SK-N-SH treated with all-trans-retinoic acid at 6 μM for 48 hours (cell line): ENCODE measurements around the gene ANAPC2.

Source experiments
- ATAC-seq: fragments of 200-7000 bp; cut with Tn5 transposase; 3 replicates; pipeline ENCODE4 v1.9.1; 2020; ENCODE audit warnings: mild to moderate bottlenecking, moderate library complexity
- ARNTL ChIP-seq: fragments of 450-650 bp; formaldehyde crosslinking; IDR thresholded peaks from 2 replicates; pipeline ENCODE4 v1.5.0; 2020; ENCODE audit warnings: low read depth, mild to moderate bottlenecking, moderate library complexity, borderline replicate concordance
- BACH2 ChIP-seq: fragments of 250-450 bp; sonication (Bioruptor Pico); IDR thresholded peaks from 2 replicates; pipeline ENCODE4 v1.9.0; 2021; ENCODE audit warnings: mild to moderate bottlenecking, borderline replicate concordance
- CSDC2 ChIP-seq: fragments of 250-450 bp; sonication (Bioruptor Pico); IDR thresholded peaks from 2 replicates; pipeline ENCODE4 v1.5.0; 2020; ENCODE audit warnings: mild to moderate bottlenecking, moderate library complexity
- ESRRG ChIP-seq: fragments of 250-450 bp; sonication (Bioruptor Pico); IDR thresholded peaks from 2 replicates; pipeline ENCODE4 v1.6.1; 2021; ENCODE audit warnings: mild to moderate bottlenecking
- GLIS3 ChIP-seq: fragments of 250-450 bp; sonication (Bioruptor Pico); IDR thresholded peaks from 2 replicates; pipeline ENCODE4 v1.5.0; 2020; ENCODE audit warnings: mild to moderate bottlenecking, moderate library complexity
- ISL1 ChIP-seq: fragments of 250-450 bp; sonication (Bioruptor Pico); IDR thresholded peaks from 2 replicates; pipeline ENCODE4 v2.1.2; 2022; ENCODE audit warnings: mild to moderate bottlenecking, moderate library complexity
- OSR1 ChIP-seq: fragments of 250-450 bp; sonication (Bioruptor Pico); IDR thresholded peaks from 2 replicates; pipeline ENCODE4 v1.8.0; 2022; ENCODE audit warnings: moderate library complexity, mild to moderate bottlenecking, inconsistent platforms
- PPARA ChIP-seq: fragments of 250-450 bp; sonication (Bioruptor Pico); IDR thresholded peaks from 2 replicates; pipeline ENCODE4 v1.5.0; 2020; ENCODE audit warnings: mild to moderate bottlenecking, borderline replicate concordance
- RARB ChIP-seq: fragments of 250-450 bp; sonication (Bioruptor Pico); IDR thresholded peaks from 2 replicates; pipeline ENCODE4 v1.8.0; 2021; ENCODE audit warnings: mild to moderate bottlenecking, moderate library complexity
- SNAI2 ChIP-seq: fragments of 250-450 bp; sonication (Bioruptor Pico); IDR thresholded peaks from 2 replicates; pipeline ENCODE4 v1.5.0; 2020; ENCODE audit warnings: mild to moderate bottlenecking, moderate library complexity
- TCF4 ChIP-seq: fragments of 250-450 bp; sonication (Bioruptor Pico); IDR thresholded peaks from 2 replicates; pipeline ENCODE4 v1.8.0; 2021; ENCODE audit warnings: mild to moderate bottlenecking, moderate library complexity, borderline replicate concordance
- TOX ChIP-seq: fragments of 250-450 bp; sonication (Bioruptor Pico); IDR thresholded peaks from 2 replicates; pipeline ENCODE4 v1.8.0; 2021; ENCODE audit warnings: mild to moderate bottlenecking, moderate library complexity, borderline replicate concordance
- ZC3H10 ChIP-seq: fragments of 250-450 bp; sonication (Bioruptor Pico); IDR thresholded peaks from 2 replicates; pipeline ENCODE4 v1.5.1; 2021; ENCODE audit warnings: mild to moderate bottlenecking, moderate library complexity
- ZFP3 ChIP-seq: fragments of 250-450 bp; sonication (Bioruptor Pico); IDR thresholded peaks from 2 replicates; pipeline ENCODE4 v1.5.0; 2020; ENCODE audit warnings: mild to moderate bottlenecking, moderate library complexity
- ZFP30 ChIP-seq: fragments of 450-650 bp; formaldehyde crosslinking; IDR thresholded peaks from 2 replicates; pipeline ENCODE4 v1.5.0; 2022; ENCODE audit warnings: mild to moderate bottlenecking, moderate library complexity
- ZNF565 ChIP-seq: fragments of 450-650 bp; formaldehyde crosslinking; conservative IDR thresholded peaks from 2 replicates; pipeline ENCODE4 v1.5.0; 2020; ENCODE audit warnings: low read depth, mild to moderate bottlenecking, moderate library complexity
- ZNF70 ChIP-seq: fragments of 450-650 bp; formaldehyde crosslinking; IDR thresholded peaks from 2 replicates; pipeline ENCODE4 v1.5.0; 2020; ENCODE audit warnings: mild to moderate bottlenecking, moderate library complexity
- ZNF8 ChIP-seq: fragments of 450-650 bp; formaldehyde crosslinking; IDR thresholded peaks from 2 replicates; pipeline ENCODE4 v1.5.0; 2020; ENCODE audit warnings: mild to moderate bottlenecking, moderate library complexity
- TF ChIP-seq, protein P1 (sequence below): fragments of 250-450 bp; sonication (Bioruptor Pico); IDR thresholded peaks from 2 replicates; pipeline ENCODE4 v1.5.1; 2021; ENCODE audit warnings: mild to moderate bottlenecking, moderate library complexity
- TF ChIP-seq, protein P2 (sequence below): fragments of 250-450 bp; sonication (Bioruptor Pico); IDR thresholded peaks from 2 replicates; pipeline ENCODE4 v1.8.0; 2021; ENCODE audit warnings: low read depth, mild to moderate bottlenecking, moderate library complexity, borderline replicate concordance
- TF ChIP-seq, protein P3 (sequence below): fragments of 250-450 bp; sonication (Bioruptor Pico); IDR thresholded peaks from 2 replicates; pipeline ENCODE4 v1.5.0; 2020; ENCODE audit warnings: mild to moderate bottlenecking, moderate library complexity
- TF ChIP-seq, protein P4 (sequence below): fragments of 250-450 bp; sonication (Bioruptor Pico); IDR thresholded peaks from 2 replicates; pipeline ENCODE4 v1.8.0; 2020; ENCODE audit warnings: mild to moderate bottlenecking, moderate library complexity, borderline replicate concordance

Gene ANAPC2

DNA sequence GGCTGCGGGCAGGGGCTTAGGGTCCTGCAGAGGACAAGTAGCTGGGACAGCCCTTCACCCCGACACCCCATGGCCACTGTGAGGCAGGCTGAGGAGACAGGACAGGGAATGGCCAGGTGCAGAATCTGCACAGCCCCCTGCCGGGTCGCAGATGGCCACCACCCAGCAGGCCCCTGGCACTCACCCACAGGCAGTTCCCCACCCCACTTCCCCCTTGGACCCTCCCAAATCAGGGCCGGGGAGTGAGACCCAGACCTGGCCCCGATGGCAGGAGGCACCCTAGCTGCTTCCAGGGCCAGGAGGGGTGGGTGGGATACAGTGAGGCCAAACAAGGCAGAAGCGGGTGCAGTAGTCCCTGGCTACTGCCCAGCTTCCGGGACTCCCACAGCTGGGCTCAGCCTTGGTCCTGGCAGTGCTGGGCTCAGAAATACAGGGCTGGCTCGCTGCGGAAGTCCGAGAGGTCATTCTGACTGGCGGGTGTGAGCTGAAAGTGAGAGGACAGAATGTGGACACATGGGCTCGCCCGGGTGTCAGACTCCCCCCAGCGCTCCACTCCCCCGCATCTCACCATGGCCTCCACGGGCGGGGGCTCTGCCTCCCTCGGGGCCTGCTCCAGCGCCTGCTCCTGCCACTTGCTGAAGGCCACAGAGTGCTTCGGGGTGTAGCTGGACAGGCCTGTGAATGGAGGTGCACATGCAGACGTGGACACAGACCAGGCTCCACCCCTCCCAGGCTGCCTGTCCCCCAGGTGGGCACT lies 3.5 kb upstream of the ANAPC2 start:
- ATAC-seq = no peak
- no peak for TF ChIP-seq TCF4
- TF ChIP-seq, protein P1, sequence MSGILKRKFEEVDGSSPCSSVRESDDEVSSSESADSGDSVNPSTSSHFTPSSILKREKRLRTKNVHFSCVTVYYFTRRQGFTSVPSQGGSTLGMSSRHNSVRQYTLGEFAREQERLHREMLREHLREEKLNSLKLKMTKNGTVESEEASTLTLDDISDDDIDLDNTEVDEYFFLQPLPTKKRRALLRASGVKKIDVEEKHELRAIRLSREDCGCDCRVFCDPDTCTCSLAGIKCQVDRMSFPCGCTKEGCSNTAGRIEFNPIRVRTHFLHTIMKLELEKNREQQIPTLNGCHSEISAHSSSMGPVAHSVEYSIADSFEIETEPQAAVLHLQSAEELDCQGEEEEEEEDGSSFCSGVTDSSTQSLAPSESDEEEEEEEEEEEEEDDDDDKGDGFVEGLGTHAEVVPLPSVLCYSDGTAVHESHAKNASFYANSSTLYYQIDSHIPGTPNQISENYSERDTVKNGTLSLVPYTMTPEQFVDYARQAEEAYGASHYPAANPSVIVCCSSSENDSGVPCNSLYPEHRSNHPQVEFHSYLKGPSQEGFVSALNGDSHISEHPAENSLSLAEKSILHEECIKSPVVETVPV (CRISPR knock-in tag) = no peak
- TF ChIP-seq BACH2 (CRISPR knock-in tag) = no peak

DNA sequence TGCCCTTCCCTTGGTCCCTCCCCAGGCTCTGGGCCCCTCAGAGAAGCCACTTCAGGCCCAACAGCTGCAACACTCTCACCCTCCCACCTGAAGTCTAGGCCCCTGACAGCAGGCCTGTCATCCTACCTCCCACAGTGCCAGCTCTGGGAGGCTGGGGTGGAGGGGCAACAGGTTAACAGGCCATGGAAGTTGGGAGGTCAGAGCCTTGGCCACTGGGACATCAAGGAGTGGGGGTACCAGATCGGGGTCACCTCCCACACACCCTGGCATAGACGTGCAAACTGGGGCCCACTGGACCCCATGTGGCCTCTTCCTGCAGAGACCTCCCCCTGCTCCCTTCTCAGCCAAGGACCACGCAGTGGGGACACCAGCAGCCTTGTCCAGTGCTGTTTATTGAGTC lies 2.9 kb upstream of the ANAPC2 start:
- TF ChIP-seq OSR1 (CRISPR knock-in tag) (no peak), SNAI2 (no peak), RARB (no peak), TCF4 (no peak), ISL1 (no peak), PPARA (CRISPR knock-in tag) (no peak), ZNF8 (CRISPR knock-in tag) (no peak), ZNF70 (CRISPR knock-in tag) (no peak), TOX (CRISPR knock-in tag) (no peak), ZC3H10 (CRISPR knock-in tag) (no peak), ZFP30 (CRISPR knock-in tag) (no peak), GLIS3 (no peak), ARNTL (CRISPR knock-in tag) (no peak), ZFP3 (CRISPR knock-in tag) (no peak), ESRRG (CRISPR knock-in tag) (no peak), ZNF565 (no peak)
- TF ChIP-seq, protein P2, sequence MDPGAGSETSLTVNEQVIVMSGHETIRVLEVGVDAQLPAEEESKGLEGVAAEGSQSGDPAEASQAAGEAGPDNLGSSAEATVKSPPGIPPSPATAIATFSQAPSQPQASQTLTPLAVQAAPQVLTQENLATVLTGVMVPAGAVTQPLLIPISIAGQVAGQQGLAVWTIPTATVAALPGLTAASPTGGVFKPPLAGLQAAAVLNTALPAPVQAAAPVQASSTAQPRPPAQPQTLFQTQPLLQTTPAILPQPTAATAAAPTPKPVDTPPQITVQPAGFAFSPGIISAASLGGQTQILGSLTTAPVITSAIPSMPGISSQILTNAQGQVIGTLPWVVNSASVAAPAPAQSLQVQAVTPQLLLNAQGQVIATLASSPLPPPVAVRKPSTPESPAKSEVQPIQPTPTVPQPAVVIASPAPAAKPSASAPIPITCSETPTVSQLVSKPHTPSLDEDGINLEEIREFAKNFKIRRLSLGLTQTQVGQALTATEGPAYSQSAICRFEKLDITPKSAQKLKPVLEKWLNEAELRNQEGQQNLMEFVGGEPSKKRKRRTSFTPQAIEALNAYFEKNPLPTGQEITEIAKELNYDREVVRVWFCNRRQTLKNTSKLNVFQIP (CRISPR knock-in tag) = no peak
- TF ChIP-seq, protein P3, sequence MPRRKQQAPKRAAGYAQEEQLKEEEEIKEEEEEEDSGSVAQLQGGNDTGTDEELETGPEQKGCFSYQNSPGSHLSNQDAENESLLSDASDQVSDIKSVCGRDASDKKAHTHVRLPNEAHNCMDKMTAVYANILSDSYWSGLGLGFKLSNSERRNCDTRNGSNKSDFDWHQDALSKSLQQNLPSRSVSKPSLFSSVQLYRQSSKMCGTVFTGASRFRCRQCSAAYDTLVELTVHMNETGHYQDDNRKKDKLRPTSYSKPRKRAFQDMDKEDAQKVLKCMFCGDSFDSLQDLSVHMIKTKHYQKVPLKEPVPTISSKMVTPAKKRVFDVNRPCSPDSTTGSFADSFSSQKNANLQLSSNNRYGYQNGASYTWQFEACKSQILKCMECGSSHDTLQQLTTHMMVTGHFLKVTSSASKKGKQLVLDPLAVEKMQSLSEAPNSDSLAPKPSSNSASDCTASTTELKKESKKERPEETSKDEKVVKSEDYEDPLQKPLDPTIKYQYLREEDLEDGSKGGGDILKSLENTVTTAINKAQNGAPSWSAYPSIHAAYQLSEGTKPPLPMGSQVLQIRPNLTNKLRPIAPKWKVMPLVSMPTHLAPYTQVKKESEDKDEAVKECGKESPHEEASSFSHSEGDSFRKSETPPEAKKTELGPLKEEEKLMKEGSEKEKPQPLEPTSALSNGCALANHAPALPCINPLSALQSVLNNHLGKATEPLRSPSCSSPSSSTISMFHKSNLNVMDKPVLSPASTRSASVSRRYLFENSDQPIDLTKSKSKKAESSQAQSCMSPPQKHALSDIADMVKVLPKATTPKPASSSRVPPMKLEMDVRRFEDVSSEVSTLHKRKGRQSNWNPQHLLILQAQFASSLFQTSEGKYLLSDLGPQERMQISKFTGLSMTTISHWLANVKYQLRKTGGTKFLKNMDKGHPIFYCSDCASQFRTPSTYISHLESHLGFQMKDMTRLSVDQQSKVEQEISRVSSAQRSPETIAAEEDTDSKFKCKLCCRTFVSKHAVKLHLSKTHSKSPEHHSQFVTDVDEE (CRISPR knock-in tag) = no peak
- TF ChIP-seq, protein P4, sequence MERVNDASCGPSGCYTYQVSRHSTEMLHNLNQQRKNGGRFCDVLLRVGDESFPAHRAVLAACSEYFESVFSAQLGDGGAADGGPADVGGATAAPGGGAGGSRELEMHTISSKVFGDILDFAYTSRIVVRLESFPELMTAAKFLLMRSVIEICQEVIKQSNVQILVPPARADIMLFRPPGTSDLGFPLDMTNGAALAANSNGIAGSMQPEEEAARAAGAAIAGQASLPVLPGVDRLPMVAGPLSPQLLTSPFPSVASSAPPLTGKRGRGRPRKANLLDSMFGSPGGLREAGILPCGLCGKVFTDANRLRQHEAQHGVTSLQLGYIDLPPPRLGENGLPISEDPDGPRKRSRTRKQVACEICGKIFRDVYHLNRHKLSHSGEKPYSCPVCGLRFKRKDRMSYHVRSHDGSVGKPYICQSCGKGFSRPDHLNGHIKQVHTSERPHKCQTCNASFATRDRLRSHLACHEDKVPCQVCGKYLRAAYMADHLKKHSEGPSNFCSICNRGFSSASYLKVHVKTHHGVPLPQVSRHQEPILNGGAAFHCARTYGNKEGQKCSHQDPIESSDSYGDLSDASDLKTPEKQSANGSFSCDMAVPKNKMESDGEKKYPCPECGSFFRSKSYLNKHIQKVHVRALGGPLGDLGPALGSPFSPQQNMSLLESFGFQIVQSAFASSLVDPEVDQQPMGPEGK = no peak
- ATAC-seq = no peak

DNA sequence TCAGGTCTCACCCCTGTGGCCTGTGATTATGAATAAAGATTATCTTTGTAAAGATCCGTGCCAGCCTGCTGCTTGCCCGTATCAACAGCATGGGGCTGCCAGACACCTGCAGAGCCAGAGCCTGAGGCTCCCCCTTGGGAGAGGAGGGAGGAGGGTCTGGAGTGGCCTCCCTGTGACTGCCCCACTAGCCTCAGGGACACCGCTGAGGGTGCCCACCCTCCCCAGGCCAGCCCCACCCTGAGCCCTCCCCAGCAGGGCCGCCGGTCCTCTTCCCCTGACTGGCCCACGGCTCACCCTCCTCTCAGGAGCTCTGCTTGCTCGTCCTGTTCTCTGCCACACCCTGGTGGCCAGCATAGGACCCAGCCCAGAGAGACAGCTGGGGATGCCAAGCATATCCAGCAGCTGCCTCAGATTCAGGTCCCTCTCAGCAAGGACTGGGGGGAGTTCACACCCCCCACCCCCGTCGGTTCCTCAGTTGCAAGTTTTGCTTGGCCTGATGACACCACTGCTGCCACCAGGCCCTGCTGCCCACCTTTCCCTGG lies 2.0 kb upstream of the ANAPC2 start:
- no peak for ATAC-seq
- TF ChIP-seq PPARA (CRISPR knock-in tag) (no peak), ZNF8 (CRISPR knock-in tag) (no peak), ARNTL (CRISPR knock-in tag) (no peak), ESRRG (CRISPR knock-in tag) (no peak), OSR1 (CRISPR knock-in tag) (no peak), CSDC2 (CRISPR knock-in tag) (no peak), BACH2 (CRISPR knock-in tag) (no peak), GLIS3 (no peak), ZFP3 (CRISPR knock-in tag) (no peak), RARB (no peak), ZC3H10 (CRISPR knock-in tag) (no peak)
- TF ChIP-seq, protein P1 (CRISPR knock-in tag) = no peak
- TF ChIP-seq, protein P2 (CRISPR knock-in tag) = no peak
- TF ChIP-seq, protein P3 (CRISPR knock-in tag) = no peak
